ENCODE measurements around the gene TIAM2.

TIAM2 gene

GRCh38 chr6:155132617-155133016 lies 137.5 kb downstream of the TIAM2 start:
- DNase-seq = no peak

GRCh38 chr6:155141002-155141401 lies 145.9 kb downstream of the TIAM2 start:
- DNase-seq = no peak

GRCh38 chr6:155141512-155141911 lies 146.4 kb downstream of the TIAM2 start:
- DNase-seq = no peak

GRCh38 chr6:155142168-155143028 lies 147.3 kb downstream of the TIAM2 start:
- no peak for DNase-seq

- DNase-seq = peak; percentile 60
These were observed 148.0 kb downstream of the TIAM2 start for GRCh38 chr6:155143029-155143577.

- no peak for DNase-seq
These were observed 148.5 kb downstream of the TIAM2 start for GRCh38 chr6:155143578-155144106.

- no peak for DNase-seq
These were observed 151.1 kb downstream of the TIAM2 start for GRCh38 chr6:155146205-155146604.

GRCh38 chr6:155147958-155148663 lies 153.0 kb downstream of the TIAM2 start:
- DNase-seq = no peak

GRCh38 chr6:155150967-155151671 lies 156.0 kb downstream of the TIAM2 start:
- DNase-seq = no peak

GRCh38 chr6:155152211-155153076 lies 157.3 kb downstream of the TIAM2 start:
- DNase-seq = no peak

- peak; percentile 93 for DNase-seq
These were observed 159.2 kb downstream of the TIAM2 start for GRCh38 chr6:155154158-155154830.

- DNase-seq = peak; percentile 13
These were observed 160.8 kb downstream of the TIAM2 start for GRCh38 chr6:155155787-155156447.

GRCh38 chr6:155157101-155157500 lies 162.0 kb downstream of the TIAM2 start:
- DNase-seq = peak; percentile 17

GRCh38 chr6:155158030-155158843 lies 163.1 kb downstream of the TIAM2 start:
- peak; percentile 61 for DNase-seq

GRCh38 chr6:155162682-155163081 lies 167.6 kb downstream of the TIAM2 start:
- DNase-seq = peak; percentile 25

- no peak for DNase-seq
These were observed 168.5 kb downstream of the TIAM2 start for GRCh38 chr6:155163601-155164000.

GRCh38 chr6:155165029-155165710 lies 170.1 kb downstream of the TIAM2 start:
- DNase-seq = no peak

- DNase-seq = no peak
These were observed 175.4 kb downstream of the TIAM2 start for GRCh38 chr6:155170519-155170918.

GRCh38 chr6:155171109-155171746 lies 176.1 kb downstream of the TIAM2 start:
- peak; percentile 93 for DNase-seq

Measured in inflammatory macrophage treated with lipopolysaccharide for 4 hours (primary cell).